HepG2 (cell line): ENCODE results near the gene CPSF7. TPM values are rescaled to one million over a fixed set of nuclear protein-coding genes. Genes with fewer than 3 reads are reported as not detected.
A peak's percentile ranks its signal among the peaks of the same experiment; 100 is the strongest.

Experiments
- FUBP1 ChIP-seq: sonication (generic); formaldehyde crosslinking; IDR thresholded peaks from 2 replicates; pipeline ENCODE4 v1.5.1; 2020; ENCODE audit warnings: missing genetic modification reagents, mild to moderate bottlenecking, borderline replicate concordance
- GABPB1 ChIP-seq: IDR thresholded peaks from 2 replicates; pipeline ENCODE4 v1.6.1; 2016; ENCODE audit warnings: mild to moderate bottlenecking, missing genetic modification reagents, moderate library complexity, missing compliant biosample characterization
- HCFC1 ChIP-seq: fragments of 150-350 bp; IDR thresholded peaks from 2 replicates; pipeline ENCODE4 v1.6.1; 2014; ENCODE audit warnings: low read depth, low read length
- HOXD1 ChIP-seq: sonication (generic); formaldehyde crosslinking; IDR thresholded peaks from 2 replicates; pipeline ENCODE4 v1.5.0; 2020; ENCODE audit warnings: missing genetic modification reagents
- JARID2 ChIP-seq: sonication (generic); formaldehyde crosslinking; IDR thresholded peaks from 2 replicates; pipeline ENCODE4 v1.8.1; 2023; ENCODE audit warnings: missing genetic modification reagents, inconsistent platforms; ENCODE audit not compliant: insufficient replicate concordance
- MBD4 ChIP-seq: IDR thresholded peaks from 2 replicates; pipeline ENCODE4 v1.6.1; 2012; ENCODE audit warnings: low read length, inconsistent platforms, borderline replicate concordance
- MYPOP ChIP-seq: sonication (generic); formaldehyde crosslinking; IDR thresholded peaks from 2 replicates; pipeline ENCODE4 v1.8.1; 2023; ENCODE audit warnings: mild to moderate bottlenecking, moderate library complexity, missing genetic modification reagents
- SALL1 ChIP-seq: sonication (generic); formaldehyde crosslinking; IDR thresholded peaks from 2 replicates; pipeline ENCODE4 v1.8.0; 2022; ENCODE audit warnings: mild to moderate bottlenecking, missing genetic modification reagents
- SP2 ChIP-seq: sonication (generic); formaldehyde crosslinking; IDR thresholded peaks from 2 replicates; pipeline ENCODE4 v1.5.1; 2020; ENCODE audit warnings: mild to moderate bottlenecking, missing genetic modification reagents
- TMF1 ChIP-seq: sonication (generic); formaldehyde crosslinking; IDR thresholded peaks from 2 replicates; pipeline ENCODE4 v1.8.1; 2022; ENCODE audit warnings: low read depth, missing genetic modification reagents
- ZSCAN29 ChIP-seq: sonication (generic); formaldehyde crosslinking; conservative IDR thresholded peaks from 2 replicates; pipeline ENCODE4 v1.4.0; 2020; ENCODE audit warnings: mild to moderate bottlenecking, missing genetic modification reagents
- polyA plus RNA-seq, 8 experiments: library from polyadenylated mRNA; depleted of rRNA in 3 of 8; stranded (reverse) in 7 of 8; unstranded in 1 of 8; fragments of >200 nt; fragmentation: Illumina TruSeq in 4 of 8; extraction: Trizol in 4 of 8; gene quantifications; 2 replicates each; pipeline versions ENCODE4 v1.2.1 to v1.2.3, GENCODE V29; 2011 to 2016; ENCODE audit warnings: low read depth in 4 of 8, missing spikeins in 1 of 8, mixed read lengths in 1 of 8; ENCODE audit not compliant: insufficient read depth in 1 of 8
- total RNA-seq, 5 experiments: library from RNA; depleted of rRNA; stranded (reverse); fragments of >200 nt; fragmentation: Illumina TruSeq; extraction: Trizol; gene quantifications; 2 replicates each; pipeline ENCODE4 v1.2.3, GENCODE V29; 2016; ENCODE audit warnings: low read depth in 1 of 5
- TF ChIP-seq, protein P1 (sequence below): sonication (generic); formaldehyde crosslinking; IDR thresholded peaks from 2 replicates; pipeline ENCODE4 v1.4.0; 2020; ENCODE audit warnings: mild to moderate bottlenecking, missing genetic modification reagents
- TF ChIP-seq, protein P2 (sequence below): sonication (generic); formaldehyde crosslinking; IDR thresholded peaks from 2 replicates; pipeline ENCODE4 v1.4.0; 2020; ENCODE audit warnings: low read depth, missing genetic modification reagents
- TF ChIP-seq, protein P3 (sequence below): sonication (generic); formaldehyde crosslinking; IDR thresholded peaks from 2 replicates; pipeline ENCODE4 v1.5.0; 2020; ENCODE audit warnings: missing genetic modification reagents, mild to moderate bottlenecking, borderline replicate concordance

The CPSF7 gene
- total and polyA plus RNA-seq, 2 of the 13 experiments (the other 11 are each of a cell fraction or from before 2014, with no cell fraction given) = 34.1 to 36.8 TPM

DNA sequence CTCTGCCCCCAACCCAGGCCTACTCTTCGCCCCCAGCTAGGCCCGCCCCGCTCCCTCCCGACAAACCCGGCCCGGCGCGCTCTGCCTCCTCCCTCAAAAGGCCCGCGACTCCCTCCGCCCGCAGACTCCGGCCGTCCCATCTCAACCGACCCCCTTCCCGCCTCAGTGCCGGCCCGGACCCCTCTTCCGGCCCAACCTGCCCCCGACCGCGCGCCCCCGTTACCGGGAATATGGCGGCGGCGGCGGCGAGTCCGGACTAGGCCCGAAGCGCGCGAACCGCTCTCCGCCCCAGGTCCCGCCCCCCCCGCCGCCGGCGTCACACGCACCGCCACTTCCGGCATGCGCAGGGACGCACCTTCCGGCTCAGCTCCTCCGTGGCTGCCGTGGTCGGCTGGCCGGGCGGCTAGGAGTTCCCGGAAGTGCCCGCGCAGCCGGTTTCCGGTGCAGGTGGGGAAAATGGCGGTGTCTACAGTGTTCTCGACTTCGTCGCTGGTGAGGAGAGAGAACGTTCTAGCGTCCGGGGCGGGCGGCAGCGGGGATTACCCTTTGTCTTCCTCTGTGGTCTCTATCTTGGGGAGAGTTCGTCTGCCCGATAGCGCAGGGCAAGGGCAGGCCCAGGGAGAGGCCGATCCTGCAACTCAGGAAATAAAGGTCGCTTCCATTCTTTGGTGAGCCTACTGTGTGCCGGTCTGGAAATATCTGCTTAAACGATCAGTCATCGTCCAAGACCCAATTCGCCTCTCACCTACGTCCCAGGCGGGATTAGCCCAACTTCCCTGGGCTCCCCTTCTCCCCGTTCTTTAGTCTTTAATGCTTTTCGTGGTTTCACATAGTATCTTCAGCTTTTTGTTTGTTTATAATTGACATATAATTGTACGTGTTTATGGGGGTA lies at the start of gene CPSF7, which contains the start of gene SDHAF2 (continued):
- TF ChIP-seq FUBP1 (CRISPR knock-in tag) = no peak
- TF ChIP-seq, protein P1, sequence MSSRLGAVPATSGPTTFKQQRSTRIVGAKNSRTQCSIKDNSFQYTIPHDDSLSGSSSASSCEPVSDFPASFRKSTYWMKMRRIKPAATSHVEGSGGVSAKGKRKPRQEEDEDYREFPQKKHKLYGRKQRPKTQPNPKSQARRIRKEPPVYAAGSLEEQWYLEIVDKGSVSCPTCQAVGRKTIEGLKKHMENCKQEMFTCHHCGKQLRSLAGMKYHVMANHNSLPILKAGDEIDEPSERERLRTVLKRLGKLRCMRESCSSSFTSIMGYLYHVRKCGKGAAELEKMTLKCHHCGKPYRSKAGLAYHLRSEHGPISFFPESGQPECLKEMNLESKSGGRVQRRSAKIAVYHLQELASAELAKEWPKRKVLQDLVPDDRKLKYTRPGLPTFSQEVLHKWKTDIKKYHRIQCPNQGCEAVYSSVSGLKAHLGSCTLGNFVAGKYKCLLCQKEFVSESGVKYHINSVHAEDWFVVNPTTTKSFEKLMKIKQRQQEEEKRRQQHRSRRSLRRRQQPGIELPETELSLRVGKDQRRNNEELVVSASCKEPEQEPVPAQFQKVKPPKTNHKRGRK (CRISPR knock-in tag) = no peak
- TF ChIP-seq, protein P2, sequence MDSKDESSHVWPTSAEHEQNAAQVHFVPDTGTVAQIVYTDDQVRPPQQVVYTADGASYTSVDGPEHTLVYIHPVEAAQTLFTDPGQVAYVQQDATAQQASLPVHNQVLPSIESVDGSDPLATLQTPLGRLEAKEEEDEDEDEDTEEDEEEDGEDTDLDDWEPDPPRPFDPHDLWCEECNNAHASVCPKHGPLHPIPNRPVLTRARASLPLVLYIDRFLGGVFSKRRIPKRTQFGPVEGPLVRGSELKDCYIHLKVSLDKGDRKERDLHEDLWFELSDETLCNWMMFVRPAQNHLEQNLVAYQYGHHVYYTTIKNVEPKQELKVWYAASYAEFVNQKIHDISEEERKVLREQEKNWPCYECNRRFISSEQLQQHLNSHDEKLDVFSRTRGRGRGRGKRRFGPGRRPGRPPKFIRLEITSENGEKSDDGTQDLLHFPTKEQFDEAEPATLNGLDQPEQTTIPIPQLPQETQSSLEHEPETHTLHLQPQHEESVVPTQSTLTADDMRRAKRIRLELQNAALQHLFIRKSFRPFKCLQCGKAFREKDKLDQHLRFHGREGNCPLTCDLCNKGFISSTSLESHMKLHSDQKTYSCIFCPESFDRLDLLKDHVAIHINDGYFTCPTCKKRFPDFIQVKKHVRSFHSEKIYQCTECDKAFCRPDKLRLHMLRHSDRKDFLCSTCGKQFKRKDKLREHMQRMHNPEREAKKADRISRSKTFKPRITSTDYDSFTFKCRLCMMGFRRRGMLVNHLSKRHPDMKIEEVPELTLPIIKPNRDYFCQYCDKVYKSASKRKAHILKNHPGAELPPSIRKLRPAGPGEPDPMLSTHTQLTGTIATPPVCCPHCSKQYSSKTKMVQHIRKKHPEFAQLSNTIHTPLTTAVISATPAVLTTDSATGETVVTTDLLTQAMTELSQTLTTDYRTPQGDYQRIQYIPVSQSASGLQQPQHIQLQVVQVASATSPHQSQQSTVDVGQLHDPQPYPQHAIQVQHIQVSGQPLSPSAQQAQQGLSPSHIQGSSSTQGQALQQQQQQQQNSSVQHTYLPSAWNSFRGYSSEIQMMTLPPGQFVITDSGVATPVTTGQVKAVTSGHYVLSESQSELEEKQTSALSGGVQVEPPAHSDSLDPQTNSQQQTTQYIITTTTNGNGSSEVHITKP (CRISPR knock-in tag) = no peak
- no peak for TF ChIP-seq MBD4
- peak; percentile 91 for TF ChIP-seq HOXD1
- TF ChIP-seq JARID2 (CRISPR knock-in tag) = no peak
- TF ChIP-seq GABPB1 (CRISPR knock-in tag) = peak; percentile 98
- TF ChIP-seq, protein P3, sequence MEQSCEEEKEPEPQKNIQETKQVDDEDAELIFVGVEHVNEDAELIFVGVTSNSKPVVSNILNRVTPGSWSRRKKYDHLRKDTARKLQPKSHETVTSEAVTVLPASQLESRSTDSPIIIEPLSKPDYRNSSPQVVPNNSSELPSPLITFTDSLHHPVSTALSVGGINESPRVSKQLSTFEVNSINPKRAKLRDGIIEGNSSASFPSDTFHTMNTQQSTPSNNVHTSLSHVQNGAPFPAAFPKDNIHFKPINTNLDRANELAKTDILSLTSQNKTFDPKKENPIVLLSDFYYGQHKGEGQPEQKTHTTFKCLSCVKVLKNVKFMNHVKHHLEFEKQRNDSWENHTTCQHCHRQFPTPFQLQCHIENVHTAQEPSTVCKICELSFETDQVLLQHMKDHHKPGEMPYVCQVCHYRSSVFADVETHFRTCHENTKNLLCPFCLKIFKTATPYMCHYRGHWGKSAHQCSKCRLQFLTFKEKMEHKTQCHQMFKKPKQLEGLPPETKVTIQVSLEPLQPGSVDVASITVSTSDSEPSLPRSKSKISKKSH (CRISPR knock-in tag) = peak; percentile 11; the same call in 1 of the 2 replicates
- TF ChIP-seq ZSCAN29 (CRISPR knock-in tag) = no peak; the same call in none of the 2 replicates
- peak; percentile 86 for TF ChIP-seq SP2 (CRISPR knock-in tag)
- TF ChIP-seq HCFC1 = peak; percentile 40
- peak; percentile 52; the same call in 1 of the 2 replicates for TF ChIP-seq TMF1 (CRISPR knock-in tag)
- peak; percentile 73; the same call in 1 of the 2 replicates for TF ChIP-seq SALL1 (CRISPR knock-in tag)
- peak; percentile 50; the same call in 1 of the 2 replicates for TF ChIP-seq MYPOP (CRISPR knock-in tag)
